H1 (cell line): ENCODE data around the gene ACAD11. TPM values are rescaled to one million over a fixed set of nuclear protein-coding genes. Genes with fewer than 3 reads are reported as not detected.

Source experiments
- CTCF ChIA-PET: fragments of 300-600 bp; sonication (Branson Sonifier 250); formaldehyde crosslinking; loops from one replicate; lab custom pipeline; 2021; ENCODE audit not compliant: partially characterized antibody; lab: Charles Lee
- POLR2A ChIA-PET: fragments of 300-600 bp; sonication (Branson Sonifier 250); formaldehyde crosslinking; loops from one replicate; lab custom pipeline; 2021; ENCODE audit warnings: inconsistent platforms; ENCODE audit not compliant: partially characterized antibody; lab: Charles Lee
- DNase-seq, 2 experiments: peaks; one replicate each; pipeline versions ENCODE4 v3.0.0 to v3.0.0-alpha.2; 2010 to 2022; ENCODE audit warnings: low spot score in 2 of 2, low read depth in 1 of 2, mixed read lengths in 1 of 2
- FAIRE-seq: peaks from 2 replicates; lab custom pipeline; 2011; peaks lifted over from hg19 to GRCh38; lab: Jason Lieb, UNC
- H2AFZ ChIP-seq: 2 replicates; pipeline ENCODE4 v1.8.1; 2012; ENCODE audit warnings: low read length, inconsistent platforms
- H2AK5ac ChIP-seq: 2 replicates; pipeline ENCODE4 v1.6.1; 2013; ENCODE audit warnings: low read depth, low read length
- H2BK120ac ChIP-seq: replicated peaks from 2 replicates; pipeline ENCODE3; 2013; ENCODE audit warnings: low read depth, low read length, inconsistent platforms
- H2BK12ac ChIP-seq: 2 replicates; pipeline ENCODE4 v1.6.1; 2013; ENCODE audit warnings: low read depth, low read length
- H2BK15ac ChIP-seq: 2 replicates; pipeline ENCODE4 v1.6.1; 2013; ENCODE audit warnings: low read length
- H2BK20ac ChIP-seq: 2 replicates; pipeline ENCODE4 v1.6.1; 2013; ENCODE audit warnings: low read length
- H2BK5ac ChIP-seq: 2 replicates; pipeline ENCODE4 v1.6.1; 2013; ENCODE audit warnings: low read depth, low read length
- H3K14ac ChIP-seq: 2 replicates; pipeline ENCODE4 v1.6.1; 2013; ENCODE audit warnings: inconsistent platforms; ENCODE audit not compliant: insufficient read length
- H3K18ac ChIP-seq: 2 replicates; pipeline ENCODE4 v1.6.1; 2013; ENCODE audit warnings: low read length; ENCODE audit errors: extremely low read depth
- H3K23ac ChIP-seq: 2 replicates; pipeline ENCODE4 v1.6.1; 2013; ENCODE audit warnings: inconsistent platforms; ENCODE audit not compliant: insufficient read length
- H3K23me2 ChIP-seq: 2 replicates; pipeline ENCODE4 v1.6.1; 2013; ENCODE audit warnings: low read depth, low read length
- H3K27ac ChIP-seq: 2 replicates; pipeline ENCODE4 v1.6.1; 2011; ENCODE audit warnings: low read depth, low read length, inconsistent platforms
- H3K27me3 ChIP-seq, 4 experiments: replicated peaks in 1 of 4; 1 replicate in 1 of 4; 2 replicates in 3 of 4; pipeline versions ENCODE4 v1.6.1 to v1.8.1; 2011 to 2013; ENCODE audit warnings: low read length in 3 of 4, mild to moderate bottlenecking in 3 of 4, inconsistent platforms in 2 of 4, mixed read lengths in 2 of 4, moderate library complexity in 1 of 4; ENCODE audit not compliant: control insufficient read depth in 3 of 4, insufficient read depth in 3 of 4; ENCODE audit errors: extremely low read depth in 1 of 4
- H3K36me3 ChIP-seq, 4 experiments: 2 replicates each; pipeline versions ENCODE4 v1.6.1 to v1.8.1; 2011 to 2013; ENCODE audit warnings: mild to moderate bottlenecking in 4 of 4, low read length in 3 of 4, moderate library complexity in 2 of 4, control low read depth in 1 of 4, inconsistent platforms in 1 of 4; ENCODE audit not compliant: insufficient read depth in 4 of 4, control insufficient read depth in 2 of 4
- H3K4ac ChIP-seq: replicated peaks from 2 replicates; pipeline ENCODE3; 2013; ENCODE audit warnings: low read length, low read depth, mixed read lengths, inconsistent platforms; ENCODE audit not compliant: insufficient read length
- H3K4me1 ChIP-seq, 4 experiments: replicated peaks in 1 of 4; 1 replicate in 1 of 4; 2 replicates in 3 of 4; pipeline versions ENCODE4 v1.6.1 to v1.8.1; 2011 to 2013; ENCODE audit warnings: low read length in 3 of 4, inconsistent platforms in 2 of 4, mixed read lengths in 1 of 4; ENCODE audit not compliant: insufficient read depth in 4 of 4, control insufficient read depth in 3 of 4
- H3K4me2 ChIP-seq, 2 experiments: 2 replicates each; pipeline versions ENCODE4 v1.6.1 to v1.8.1; 2011 to 2013; ENCODE audit warnings: low read depth in 2 of 2, low read length in 2 of 2, control low read depth in 1 of 2, inconsistent platforms in 1 of 2, mild to moderate bottlenecking in 1 of 2; ENCODE audit not compliant: insufficient read depth in 1 of 2
- H3K4me3 ChIP-seq, 4 experiments: fragments of 200-600, 300-600 bp in 1 of 4; sonication (generic), shearing (Covaris generic), sonication (Bioruptor Twin) in 1 of 4; 2 replicates each; pipeline versions ENCODE4 v1.5.1 to v1.8.1; 2011 to 2016; ENCODE audit warnings: low read length in 4 of 4, low read depth in 3 of 4, control low read depth in 2 of 4, inconsistent platforms in 2 of 4, mild to moderate bottlenecking in 2 of 4, mixed read lengths in 1 of 4, moderate library complexity in 1 of 4; ENCODE audit not compliant: insufficient read depth in 2 of 4; ENCODE audit errors: extremely low read depth in 1 of 4
- H3K56ac ChIP-seq: replicated peaks from 2 replicates; pipeline ENCODE3; 2013; ENCODE audit warnings: low read depth, mild to moderate bottlenecking, mixed read lengths, low read length, inconsistent platforms; ENCODE audit not compliant: insufficient read length
- H3K79me1 ChIP-seq: 2 replicates; pipeline ENCODE4 v1.6.1; 2013; ENCODE audit warnings: low read depth, low read length, control low read depth
- H3K79me2 ChIP-seq, 2 experiments: 2 replicates each; pipeline versions ENCODE4 v1.6.1 to v1.8.1; 2012 to 2013; ENCODE audit warnings: low read length in 2 of 2, mild to moderate bottlenecking in 2 of 2, inconsistent platforms in 1 of 2; ENCODE audit not compliant: insufficient read depth in 2 of 2, control insufficient read depth in 1 of 2
- H3K9ac ChIP-seq, 4 experiments: replicated peaks in 1 of 4; 1 replicate in 1 of 4; 2 replicates in 3 of 4; pipeline versions ENCODE4 v1.6.1 to v1.8.1; 2011 to 2013; ENCODE audit warnings: low read depth in 3 of 4, low read length in 3 of 4, control low read depth in 2 of 4, mild to moderate bottlenecking in 2 of 4, moderate library complexity in 2 of 4, inconsistent platforms in 1 of 4; ENCODE audit errors: extremely low read depth in 1 of 4
- H3K9me3 ChIP-seq, 2 experiments: 2 replicates each; pipeline versions ENCODE4 v1.6.1 to v1.8.1; 2012 to 2013; ENCODE audit warnings: mild to moderate bottlenecking in 2 of 2, moderate library complexity in 2 of 2, control low read depth in 1 of 2, inconsistent platforms in 1 of 2, low read depth in 1 of 2, low read length in 1 of 2, mixed read lengths in 1 of 2; ENCODE audit not compliant: insufficient read depth in 2 of 2
- H4K20me1 ChIP-seq, 2 experiments: replicated peaks in 1 of 2; 2 replicates each; pipeline versions ENCODE3 to v1.8.1; 2011 to 2013; ENCODE audit warnings: inconsistent platforms in 2 of 2, low read length in 2 of 2, mild to moderate bottlenecking in 1 of 2; ENCODE audit not compliant: insufficient read depth in 2 of 2, control insufficient read depth in 1 of 2
- H4K5ac ChIP-seq: 2 replicates; pipeline ENCODE4 v1.6.1; 2013; ENCODE audit warnings: low read length, low read depth, mixed read lengths, inconsistent platforms; ENCODE audit not compliant: insufficient read length
- H4K8ac ChIP-seq: 2 replicates; pipeline ENCODE4 v1.8.0; 2013; ENCODE audit warnings: mild to moderate bottlenecking, moderate library complexity, low read length, inconsistent platforms; ENCODE audit not compliant: insufficient read depth; ENCODE audit errors: extremely low read depth
- H4K91ac ChIP-seq: replicated peaks from 2 replicates; pipeline ENCODE3; 2013; ENCODE audit warnings: low read length, mixed read lengths, inconsistent platforms; ENCODE audit not compliant: insufficient read length
- WGBS, 2 experiments: shearing (Covaris generic) in 1 of 2; methylation state at CpG; one replicate each; pipeline versions ENCODE4 v1.1.6 to v1.1.7; 2013 to 2015; ENCODE audit warnings: low lambda C conversion rate in 2 of 2, mixed read lengths in 2 of 2, inconsistent platforms in 1 of 2, low coverage in 1 of 2, missing lambda C conversion rate in 1 of 2; ENCODE audit not compliant: insufficient replicate concordance in 2 of 2, insufficient coverage in 1 of 2, insufficient read length in 1 of 2; ENCODE audit errors: extremely low coverage in 1 of 2, missing lambda C conversion rate in 1 of 2; 5-methylcytosine and 5-hydroxymethylcytosine counted together
- polyA plus RNA-seq, 7 experiments: library from polyadenylated mRNA; depleted of rRNA in 3 of 7; stranded (reverse) in 5 of 7; unstranded in 2 of 7; fragments of >200 nt in 5 of 7; fragments of 200-250 nt in 2 of 7; gene quantifications; 1 replicate in 5 of 7; 2 replicates in 1 of 7; 4 replicates in 1 of 7; pipeline versions ENCODE4 v1.2.1 to v1.2.3, GENCODE V29; 2011 to 2013; ENCODE audit warnings: missing spikeins in 2 of 7, mixed read lengths in 2 of 7
- total RNA-seq: library from RNA; stranded (reverse); fragmentation: NEBNext Ultra II Directional; extraction: Animal tissue kit (Norgen Biotek cat#: 25700); gene quantifications from 2 replicates; pipeline ENCODE4 v1.2.1, GENCODE V29; 2021

The ACAD11 gene
- total and polyA plus RNA-seq, 2 of the 8 experiments (the other 6 are each of a cell fraction or from before 2014, with no cell fraction given), result 5.5 to 11.0 TPM

GRCh38 chr3:132563420-132564069, 96.1 kb downstream of the ACAD11 start:
- WGBS, 2 experiments, result 88% methylated on average over 4 of the region's 4 CpGs; no CpG with 5 or more reads in 1 of the 2 experiments
- Histone ChIP-seq H2AFZ (no peak overlapping the region), H3K14ac (no peak overlapping the region)

More at GRCh38 chr3:132563420-132564069, 96.1 kb downstream of the ACAD11 start:
- H4K91ac ChIP-seq, result no peak overlapping the region
- no peak overlapping the region for H2BK20ac ChIP-seq
- no peak overlapping the region for H2BK15ac ChIP-seq
- no peaks in the 10 kb centered on the region for H4K20me1 ChIP-seq
- CTCF ChIA-PET, result no interaction called here
- no peak overlapping the region for H2BK5ac ChIP-seq
- no peak overlapping the region for H4K8ac ChIP-seq
- no peak overlapping the region for H3K4me2 ChIP-seq
- no peaks in the 10 kb centered on the region for H3K36me3 ChIP-seq
- H3K27ac ChIP-seq, result no peak overlapping the region
- H3K18ac ChIP-seq, result no peak overlapping the region
- FAIRE-seq (no peak), DNase-seq (no peak)
- H3K9ac ChIP-seq, result no peak overlapping the region
- H3K4ac ChIP-seq, result no peak overlapping the region
- H3K79me1 ChIP-seq, result no peaks in the 10 kb centered on the region
- H3K9me3 ChIP-seq, result no peaks in the 10 kb centered on the region
- H2BK12ac ChIP-seq, result no peak overlapping the region
- no peaks in the 10 kb centered on the region for H3K23me2 ChIP-seq
- peaks cover 0 to 4% (median 0%) of the 10 kb centered on the region in 4 experiments; a peak in 1 of 7 replicates for H3K4me1 ChIP-seq
- POLR2A ChIA-PET, result no interaction called here
- no peak overlapping the region for H4K5ac ChIP-seq
- H3K56ac ChIP-seq, result no peak overlapping the region
- H3K23ac ChIP-seq, result no peak overlapping the region
- no peak overlapping the region for H3K4me3 ChIP-seq
- H3K79me2 ChIP-seq, result no peaks in the 10 kb centered on the region
- H3K27me3 ChIP-seq, result no peaks in the 10 kb centered on the region
- no peak overlapping the region for H2BK120ac ChIP-seq
- H2AK5ac ChIP-seq, result no peak overlapping the region
